ENCODE data around the gene LARGE2.
A peak's percentile ranks its signal among the peaks of the same experiment; 100 is the strongest.

Gene LARGE2

DNA sequence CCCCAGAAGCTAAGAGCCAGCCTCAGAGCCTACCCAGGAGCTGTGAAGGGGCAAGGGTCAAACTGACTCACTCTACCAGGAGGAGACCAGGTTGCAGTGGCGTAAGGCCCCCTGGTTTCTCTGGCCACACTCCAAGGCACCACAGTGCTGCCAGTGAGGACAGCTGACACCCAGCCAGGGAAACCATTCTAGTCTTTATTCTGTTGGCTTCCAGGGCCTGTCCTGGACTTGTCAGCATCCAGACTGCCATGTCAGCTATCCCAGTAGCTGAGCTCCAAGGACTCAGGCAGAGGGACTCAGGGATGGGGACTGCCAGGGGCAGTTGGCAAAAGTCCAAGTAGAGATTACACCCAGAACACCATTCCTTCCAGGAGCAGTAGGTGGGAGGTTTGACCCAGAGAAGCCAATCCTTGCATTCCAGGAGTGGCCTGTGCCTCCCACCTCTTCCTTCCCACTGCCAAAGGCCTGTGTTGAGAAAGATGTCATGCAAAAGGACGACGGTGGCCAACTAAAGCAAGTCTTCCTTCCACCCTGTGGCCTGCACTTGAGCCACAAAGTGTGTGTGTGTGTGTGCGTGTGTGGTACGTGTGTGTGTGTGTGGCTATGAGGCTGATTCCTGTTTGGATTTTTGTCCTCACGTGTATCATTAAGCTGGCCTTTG, 40.6 kb upstream of the LARGE2 start:
- TF ChIP-seq, protein P1, sequence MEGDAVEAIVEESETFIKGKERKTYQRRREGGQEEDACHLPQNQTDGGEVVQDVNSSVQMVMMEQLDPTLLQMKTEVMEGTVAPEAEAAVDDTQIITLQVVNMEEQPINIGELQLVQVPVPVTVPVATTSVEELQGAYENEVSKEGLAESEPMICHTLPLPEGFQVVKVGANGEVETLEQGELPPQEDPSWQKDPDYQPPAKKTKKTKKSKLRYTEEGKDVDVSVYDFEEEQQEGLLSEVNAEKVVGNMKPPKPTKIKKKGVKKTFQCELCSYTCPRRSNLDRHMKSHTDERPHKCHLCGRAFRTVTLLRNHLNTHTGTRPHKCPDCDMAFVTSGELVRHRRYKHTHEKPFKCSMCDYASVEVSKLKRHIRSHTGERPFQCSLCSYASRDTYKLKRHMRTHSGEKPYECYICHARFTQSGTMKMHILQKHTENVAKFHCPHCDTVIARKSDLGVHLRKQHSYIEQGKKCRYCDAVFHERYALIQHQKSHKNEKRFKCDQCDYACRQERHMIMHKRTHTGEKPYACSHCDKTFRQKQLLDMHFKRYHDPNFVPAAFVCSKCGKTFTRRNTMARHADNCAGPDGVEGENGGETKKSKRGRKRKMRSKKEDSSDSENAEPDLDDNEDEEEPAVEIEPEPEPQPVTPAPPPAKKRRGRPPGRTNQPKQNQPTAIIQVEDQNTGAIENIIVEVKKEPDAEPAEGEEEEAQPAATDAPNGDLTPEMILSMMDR (conservative IDR thresholded peaks at IDR 0.05; ENCODE audit: low read depth) = no peak
- ChIA-PET CTCF (interaction anchor here (0.6 to 1.2 kb wide), 2 partner anchors 9 to 16 kb away, joined by 3 to 5 read pairs; no protein-coding TSS in a partner anchor), POLR2A (ENCODE audit: low non-redundant PET) (no interaction called here)
- no peak for DNase-seq (ENCODE audit: low spot score)
- peak overlapping the region; percentile 64 for H3K27ac ChIP-seq

DNA sequence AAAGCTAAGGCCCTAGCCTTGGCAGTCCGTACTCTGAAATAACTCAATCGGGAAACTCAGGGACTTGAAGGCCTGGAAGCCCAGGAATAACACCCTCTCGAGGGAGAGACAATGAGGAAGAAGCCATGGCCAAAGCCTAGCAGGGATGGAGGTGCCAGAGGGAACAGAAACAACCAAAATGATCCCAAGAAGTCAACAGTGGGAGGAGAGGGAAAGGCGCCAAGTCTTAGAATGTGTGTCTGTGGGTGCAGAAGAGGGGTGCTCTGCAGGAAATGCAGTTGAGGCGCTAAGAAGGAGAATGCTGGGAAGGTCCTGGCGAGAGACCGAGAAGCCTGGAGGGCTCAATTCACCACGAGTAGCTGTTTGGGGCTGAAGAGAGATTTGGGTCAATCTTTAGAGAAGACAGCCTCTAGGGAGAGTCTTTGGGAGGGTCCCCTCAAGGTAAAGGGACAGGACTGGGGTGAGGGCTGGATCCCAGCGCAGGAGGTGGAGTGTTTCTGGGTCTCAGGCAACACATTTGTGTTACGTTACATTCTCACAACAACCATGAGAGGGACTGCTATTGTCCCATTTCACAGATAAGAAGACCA, 37.8 kb upstream of the LARGE2 start:
- CTCF ChIA-PET = interaction anchor here (0.6 kb wide), 1 partner anchor 514 kb away, joined by 3 read pairs; no protein-coding TSS in a partner anchor
- POLR2A ChIA-PET (ENCODE audit: low non-redundant PET) = no interaction called here
- DNase-seq (ENCODE audit: low spot score) = no peak
- no peak overlapping the region for H3K27ac ChIP-seq
- TF ChIP-seq, protein P1 (conservative IDR thresholded peaks at IDR 0.05; ENCODE audit: low read depth) = no peak

DNA sequence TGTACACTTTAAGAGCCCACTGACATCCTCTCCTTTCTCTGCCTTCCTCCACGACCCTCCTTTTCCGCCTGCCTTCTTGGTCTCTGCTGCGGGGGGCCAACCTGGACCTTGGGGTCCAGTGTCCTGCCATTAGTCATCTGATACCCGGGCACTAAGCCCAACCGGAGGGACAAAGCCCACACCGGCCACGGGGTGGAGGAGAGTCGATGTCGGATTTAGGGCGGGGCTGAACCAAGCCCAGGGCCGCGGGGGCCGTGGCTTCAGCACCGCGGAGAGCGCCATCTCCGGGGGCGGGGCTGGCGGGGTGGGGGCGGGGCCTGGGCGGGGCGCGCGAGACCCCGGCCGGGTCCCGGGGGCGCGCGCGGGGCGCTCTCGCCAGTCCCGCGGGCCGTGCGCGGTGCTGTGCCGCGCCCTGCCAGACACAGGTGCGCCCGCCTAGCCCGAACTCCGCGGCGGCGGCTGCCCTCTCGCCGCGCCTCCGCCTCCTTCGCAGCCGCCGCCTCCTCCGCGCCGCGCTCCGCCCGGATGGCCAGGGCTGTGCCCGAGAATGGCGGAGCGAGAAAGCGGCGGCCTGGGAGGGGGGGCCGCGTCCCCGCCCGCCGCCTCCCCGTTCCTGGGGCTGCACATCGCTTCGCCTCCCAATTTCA, 37.1 kb upstream of the LARGE2 start, which contains the start of gene MAPK8IP1:
Gene MAPK8IP1 (plus strand): TSS at position 378 of the 647 bp plus-strand sequence. CDS start 170 bp downstream, at position 548.
- TF ChIP-seq, protein P1 (conservative IDR thresholded peaks at IDR 0.05; ENCODE audit: low read depth) = no peak
- CTCF ChIA-PET = no interaction called here
- peak; percentile 73 for DNase-seq (ENCODE audit: low spot score)
- POLR2A ChIA-PET (ENCODE audit: low non-redundant PET) = no interaction called here
- H3K27ac ChIP-seq = no peak within 1 kb of the TSS

DNA sequence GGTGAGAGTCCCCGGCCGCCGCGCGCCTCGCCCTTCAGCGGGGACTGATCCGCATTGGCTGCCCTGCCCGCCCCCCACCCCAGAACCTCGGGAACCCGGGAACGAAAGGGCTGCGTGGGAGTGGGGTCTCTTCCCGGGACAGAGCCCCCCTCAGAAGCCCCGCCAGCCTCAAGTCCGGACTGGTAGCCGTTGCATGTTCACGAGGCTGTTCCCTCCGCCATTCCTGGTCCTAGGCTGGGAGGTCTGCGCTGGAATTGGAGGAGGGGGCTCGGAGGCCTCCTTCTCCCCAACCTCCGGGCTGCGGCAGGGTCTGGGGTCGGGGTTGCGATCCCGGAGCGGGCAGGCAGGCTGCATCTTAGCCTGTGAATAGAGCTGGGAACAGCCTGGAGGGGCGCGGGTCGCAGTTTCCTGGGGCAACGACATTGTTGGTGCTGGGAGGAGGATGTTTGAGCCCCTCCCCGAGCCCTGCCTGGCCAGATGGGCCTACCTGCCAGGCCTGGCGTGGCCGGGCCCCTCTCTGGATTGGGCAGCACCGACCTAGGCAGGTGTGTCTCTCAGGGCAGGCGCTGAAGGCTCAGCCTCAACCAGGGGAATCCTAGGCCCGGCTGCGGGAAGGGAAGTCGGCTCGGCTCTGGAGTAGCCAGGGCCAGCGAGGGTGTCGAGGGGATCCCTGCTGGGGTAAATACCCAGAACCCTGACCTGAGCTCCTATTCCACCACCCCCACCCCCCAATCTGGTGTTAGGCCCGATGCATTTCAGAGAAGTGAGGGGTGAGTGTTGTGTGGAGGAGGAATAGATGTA, 36.3 kb upstream of the LARGE2 start:
- POLR2A ChIA-PET (ENCODE audit: low non-redundant PET) = no interaction called here
- DNase-seq (ENCODE audit: low spot score) = no peak
- CTCF ChIA-PET = interaction anchor here (0.6 kb wide), 1 partner anchor 43 kb away, joined by 4 read pairs; no protein-coding TSS in a partner anchor
- TF ChIP-seq, protein P1 (conservative IDR thresholded peaks at IDR 0.05; ENCODE audit: low read depth) = no peak
- H3K27ac ChIP-seq = no peak overlapping the region

DNA sequence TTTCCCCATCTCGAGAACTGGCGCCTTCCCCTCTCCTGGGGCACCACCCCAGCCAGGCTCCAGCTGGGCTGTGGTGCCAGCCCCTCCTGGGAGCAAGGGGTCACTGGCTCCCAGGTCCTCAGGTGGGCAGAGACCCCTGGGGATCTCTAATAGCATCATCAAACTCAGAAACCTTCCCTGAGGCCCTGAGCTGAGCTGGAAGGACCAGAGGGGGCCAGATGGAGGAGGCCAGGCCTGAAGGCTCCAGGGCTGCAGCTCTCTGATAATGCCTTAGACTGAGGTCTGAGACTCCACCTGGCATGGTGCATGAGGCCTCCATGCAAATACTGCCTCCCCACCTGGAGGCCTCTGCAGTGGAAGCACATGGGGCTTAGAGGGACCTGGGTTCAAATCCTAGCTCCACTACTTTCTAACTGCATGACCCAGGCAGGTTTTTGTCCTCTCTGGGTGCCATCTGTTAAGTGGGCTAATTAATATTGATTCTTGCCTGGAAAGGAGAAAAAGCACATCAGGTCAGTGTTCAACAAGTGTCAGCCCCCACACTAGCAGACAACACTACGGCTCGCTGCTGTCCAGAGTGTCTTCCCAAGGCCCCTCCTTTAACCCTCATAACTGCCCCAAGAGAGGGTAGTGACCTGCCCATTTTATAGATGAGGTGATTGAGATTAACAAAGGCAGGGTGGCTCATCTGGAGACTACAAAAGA, 35.5 kb upstream of the LARGE2 start:
- DNase-seq (ENCODE audit: low spot score) = no peak
- TF ChIP-seq, protein P1 (conservative IDR thresholded peaks at IDR 0.05; ENCODE audit: low read depth) = no peak
- POLR2A ChIA-PET (ENCODE audit: low non-redundant PET) = no interaction called here
- H3K27ac ChIP-seq = no peak overlapping the region
- CTCF ChIA-PET = interaction anchor here (0.6 kb wide), 2 partner anchors 44 to 429 kb away, joined by 3 to 4 read pairs; no protein-coding TSS in a partner anchor

Data from RWPE1 (cell line).